SU-DHL-6 (cell line): ENCODE data around the gene GABRR1.

Experiments used
- H2AFZ ChIP-seq: fragments of 200-600 bp; sonication (generic); 2 replicates; pipeline ENCODE4 v1.6.1; 2014; ENCODE audit warnings: low read depth, mild to moderate bottlenecking, moderate library complexity, mixed read lengths, antibody characterized with exemption, low read length; ENCODE audit not compliant: severe bottlenecking
- H3F3A ChIP-seq: fragments of 200-600 bp; shearing (Covaris generic); 2 replicates; pipeline ENCODE4 v1.6.0; 2016; ENCODE audit warnings: antibody characterized with exemption, mild to moderate bottlenecking; ENCODE audit not compliant: insufficient read depth
- H3K27ac ChIP-seq: fragments of 200-600 bp; sonication (generic); 2 replicates; pipeline ENCODE4 v1.5.1; 2016; ENCODE audit warnings: low read depth, mild to moderate bottlenecking, low read length, moderate library complexity, mixed read lengths
- H3K27me3 ChIP-seq: fragments of 200-600 bp; sonication (generic), shearing (Covaris generic); 2 replicates; pipeline ENCODE4 v1.6.0; 2014; ENCODE audit warnings: mild to moderate bottlenecking, low read length
- H3K36me3 ChIP-seq: fragments of 200-600 bp; sonication (generic); 2 replicates; pipeline ENCODE4 v1.6.1; 2014; ENCODE audit warnings: mild to moderate bottlenecking, low read length, mixed read lengths
- H3K4me2 ChIP-seq: fragments of 300-600, 200-600 bp; shearing (Covaris generic), sonication (generic); 2 replicates; pipeline ENCODE4 v1.6.0; 2014; ENCODE audit warnings: low read length, low read depth, mild to moderate bottlenecking; ENCODE audit not compliant: poor library complexity, severe bottlenecking
- H3K4me3 ChIP-seq: fragments of 200-600 bp; sonication (generic); 2 replicates; pipeline ENCODE4 v1.5.1; 2014; ENCODE audit warnings: antibody characterized with exemption, low read length, mild to moderate bottlenecking, mixed read lengths; ENCODE audit not compliant: insufficient read depth, poor library complexity, severe bottlenecking
- H3K79me2 ChIP-seq: fragments of 200-600 bp; sonication (generic); 2 replicates; pipeline ENCODE4 v1.6.1; 2014; ENCODE audit warnings: mild to moderate bottlenecking, low read length, moderate library complexity; ENCODE audit not compliant: insufficient read depth
- H3K9ac ChIP-seq: fragments of 200-600 bp; sonication (generic); 2 replicates; pipeline ENCODE4 v1.7.0; 2014; ENCODE audit warnings: mild to moderate bottlenecking, low read length
- H3K9me2 ChIP-seq: fragments of 200-600 bp; sonication (generic); replicated peaks from 2 replicates; pipeline ENCODE4 v1.6.1; 2014; ENCODE audit warnings: low read length; ENCODE audit not compliant: insufficient read depth
- H3K9me3 ChIP-seq: fragments of 200-600 bp; sonication (generic); 2 replicates; pipeline ENCODE4 v1.6.1; 2014; ENCODE audit warnings: low read length, mixed read lengths; ENCODE audit not compliant: insufficient read depth
- H4K20me1 ChIP-seq: fragments of 200-600 bp; sonication (generic); 2 replicates; pipeline ENCODE4 v1.6.1; 2014; ENCODE audit warnings: low read depth, mild to moderate bottlenecking, antibody characterized with exemption, low read length, moderate library complexity, mixed read lengths
- EZH2phosphoT487 ChIP-seq: fragments of 200-600 bp; sonication (generic), shearing (Covaris generic); conservative IDR thresholded peaks from 2 replicates; pipeline ENCODE4 v1.6.1; 2018; ENCODE audit warnings: mild to moderate bottlenecking, antibody characterized with exemption, low read length, moderate library complexity, mixed read lengths
- TF ChIP-seq, protein P1 (sequence below): fragments of 200-600 bp; sonication (generic); IDR thresholded peaks from one replicate; pipeline ENCODE4 v1.5.1; 2017; ENCODE audit warnings: antibody characterized with exemption, mild to moderate bottlenecking, low read length, moderate library complexity; ENCODE audit not compliant: insufficient read depth, poor library complexity, severe bottlenecking

GABRR1 gene

DNA sequence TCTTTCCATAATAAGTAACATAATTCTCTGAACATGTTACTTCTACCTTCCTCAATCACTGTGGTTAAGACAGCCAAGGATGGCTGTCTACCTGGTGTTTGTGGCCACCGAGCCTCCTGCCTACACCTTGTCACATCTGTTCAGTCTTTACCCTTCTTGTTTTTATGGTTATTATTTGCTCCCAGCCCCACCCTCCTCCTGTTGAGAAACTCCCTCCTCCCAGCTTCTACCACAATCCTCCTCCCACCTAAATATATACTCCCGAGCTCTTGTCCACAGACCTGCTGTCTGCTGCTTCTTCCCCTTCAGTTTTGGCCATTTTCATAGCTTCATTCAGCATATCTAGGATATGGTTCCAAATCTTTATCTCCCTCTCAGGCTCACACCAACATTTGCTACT is 35.7 kb upstream of the GABRR1 start:
- no peaks in the 10 kb centered on the region for H3K79me2 ChIP-seq
- H2AFZ ChIP-seq, result no peak overlapping the region
- H3K9me3 ChIP-seq, result no peaks in the 10 kb centered on the region
- H3F3A ChIP-seq, result no peaks in the 10 kb centered on the region
- H3K9ac ChIP-seq, result no peak overlapping the region
- no peaks in the 10 kb centered on the region for H3K9me2 ChIP-seq
- H4K20me1 ChIP-seq, result no peaks in the 10 kb centered on the region
- no peaks in the 10 kb centered on the region for H3K27me3 ChIP-seq
- no peak overlapping the region for H3K4me3 ChIP-seq
- no peak overlapping the region for H3K4me2 ChIP-seq
- H3K36me3 ChIP-seq, result no peaks in the 10 kb centered on the region
- H3K27ac ChIP-seq, result no peak overlapping the region
- TF ChIP-seq, protein P1, sequence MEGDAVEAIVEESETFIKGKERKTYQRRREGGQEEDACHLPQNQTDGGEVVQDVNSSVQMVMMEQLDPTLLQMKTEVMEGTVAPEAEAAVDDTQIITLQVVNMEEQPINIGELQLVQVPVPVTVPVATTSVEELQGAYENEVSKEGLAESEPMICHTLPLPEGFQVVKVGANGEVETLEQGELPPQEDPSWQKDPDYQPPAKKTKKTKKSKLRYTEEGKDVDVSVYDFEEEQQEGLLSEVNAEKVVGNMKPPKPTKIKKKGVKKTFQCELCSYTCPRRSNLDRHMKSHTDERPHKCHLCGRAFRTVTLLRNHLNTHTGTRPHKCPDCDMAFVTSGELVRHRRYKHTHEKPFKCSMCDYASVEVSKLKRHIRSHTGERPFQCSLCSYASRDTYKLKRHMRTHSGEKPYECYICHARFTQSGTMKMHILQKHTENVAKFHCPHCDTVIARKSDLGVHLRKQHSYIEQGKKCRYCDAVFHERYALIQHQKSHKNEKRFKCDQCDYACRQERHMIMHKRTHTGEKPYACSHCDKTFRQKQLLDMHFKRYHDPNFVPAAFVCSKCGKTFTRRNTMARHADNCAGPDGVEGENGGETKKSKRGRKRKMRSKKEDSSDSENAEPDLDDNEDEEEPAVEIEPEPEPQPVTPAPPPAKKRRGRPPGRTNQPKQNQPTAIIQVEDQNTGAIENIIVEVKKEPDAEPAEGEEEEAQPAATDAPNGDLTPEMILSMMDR, result no peak
- no peak for TF ChIP-seq EZH2phosphoT487

DNA sequence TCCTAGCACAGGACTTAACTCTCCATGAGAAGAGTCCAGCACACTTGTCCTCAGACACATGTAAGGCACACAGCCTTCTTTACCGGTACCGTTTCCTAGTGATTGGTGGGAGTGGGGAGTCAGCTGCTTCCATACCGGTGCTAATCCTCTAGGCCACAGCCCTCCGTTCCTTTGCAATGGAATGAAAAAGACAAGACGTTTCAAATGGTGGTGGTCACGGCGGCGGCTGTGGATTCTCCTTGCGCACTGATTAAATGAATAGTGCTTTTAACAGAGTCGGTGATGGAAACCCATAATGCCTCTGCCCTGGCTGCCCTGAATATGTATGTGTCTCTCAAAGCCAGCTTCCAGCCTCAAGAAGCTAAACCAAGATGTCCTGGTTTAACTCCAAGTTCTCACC is 34.8 kb upstream of the GABRR1 start:
- Histone ChIP-seq H2AFZ (no peak overlapping the region), H3K79me2 (no peaks in the 10 kb centered on the region), H3K27ac (no peak overlapping the region), H3K4me2 (no peak overlapping the region), H3K9me3 (no peaks in the 10 kb centered on the region), H4K20me1 (no peaks in the 10 kb centered on the region), H3K36me3 (no peaks in the 10 kb centered on the region), H3F3A (no peaks in the 10 kb centered on the region), H3K9ac (no peak overlapping the region), H3K4me3 (no peak overlapping the region), H3K27me3 (no peaks in the 10 kb centered on the region), H3K9me2 (no peaks in the 10 kb centered on the region)
- TF ChIP-seq, protein P1, result no peak
- no peak for TF ChIP-seq EZH2phosphoT487

DNA sequence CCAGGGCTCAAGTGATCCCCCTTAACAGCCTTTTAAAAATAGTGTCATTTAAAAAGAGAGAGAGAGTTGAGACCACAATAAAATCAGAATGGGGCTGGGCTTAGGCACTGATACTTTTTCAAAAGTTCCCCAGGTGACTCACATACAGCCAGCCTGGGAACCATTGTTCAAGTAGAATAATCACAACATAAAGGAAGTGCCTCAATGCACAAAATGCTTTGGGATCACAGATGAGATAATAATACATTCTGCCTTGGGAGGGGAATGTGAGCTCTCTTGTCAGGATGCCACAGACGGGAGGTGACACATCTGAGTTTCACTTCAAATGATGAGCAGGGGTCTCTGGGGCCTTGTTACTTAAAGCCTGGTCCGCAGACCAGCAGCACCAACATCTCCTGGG is 34.0 kb upstream of the GABRR1 start:
- H3K79me2 ChIP-seq, result no peaks in the 10 kb centered on the region
- no peaks in the 10 kb centered on the region for H4K20me1 ChIP-seq
- H3K9me3 ChIP-seq, result no peaks in the 10 kb centered on the region
- no peaks in the 10 kb centered on the region for H3K9me2 ChIP-seq
- no peaks in the 10 kb centered on the region for H3K36me3 ChIP-seq
- no peak overlapping the region for H3K27ac ChIP-seq
- H3K4me2 ChIP-seq, result no peak overlapping the region
- no peak overlapping the region for H3K4me3 ChIP-seq
- H2AFZ ChIP-seq, result no peak overlapping the region
- TF ChIP-seq, protein P1, result no peak
- TF ChIP-seq EZH2phosphoT487, result no peak
- H3K27me3 ChIP-seq, result no peaks in the 10 kb centered on the region
- no peaks in the 10 kb centered on the region for H3F3A ChIP-seq
- no peak overlapping the region for H3K9ac ChIP-seq

DNA sequence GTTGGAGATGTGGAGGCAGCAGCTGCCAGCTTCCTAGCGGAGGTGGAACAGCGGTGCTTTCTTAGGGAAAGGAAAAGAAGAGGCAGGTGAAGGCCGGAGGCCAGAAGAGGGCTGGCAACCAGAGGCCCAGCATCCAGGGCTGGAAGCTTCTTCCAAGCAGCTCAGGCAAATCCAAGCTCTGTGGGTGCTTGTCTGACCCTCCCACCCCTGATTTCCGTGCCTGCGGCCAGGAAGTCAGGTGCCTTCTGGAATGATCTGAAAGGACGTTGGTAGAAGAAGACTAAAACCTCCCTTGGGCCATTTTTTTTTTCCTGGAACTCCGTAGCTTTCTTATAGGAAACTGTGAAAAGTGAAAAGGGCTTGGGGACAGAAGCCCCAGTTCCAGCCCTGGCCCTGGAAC is 33.1 kb upstream of the GABRR1 start:
- Histone ChIP-seq H3K9me2 (no peaks in the 10 kb centered on the region), H4K20me1 (no peaks in the 10 kb centered on the region)
- TF ChIP-seq EZH2phosphoT487, result no peak
- TF ChIP-seq, protein P1, result no peak

More for the DNA sequence above, 33.1 kb upstream of the GABRR1 start:
- Histone ChIP-seq H3K4me3 (no peak overlapping the region), H2AFZ (no peak overlapping the region), H3K9me3 (no peaks in the 10 kb centered on the region), H3K9ac (no peak overlapping the region), H3K27me3 (no peaks in the 10 kb centered on the region), H3K79me2 (no peaks in the 10 kb centered on the region), H3F3A (no peaks in the 10 kb centered on the region), H3K27ac (no peak overlapping the region), H3K4me2 (no peak overlapping the region), H3K36me3 (no peaks in the 10 kb centered on the region)
